Gastroesophageal sphincter (tissue), 4 donors: ENCODE data around the gene PRODH2. TPM values are rescaled to one million over a fixed set of nuclear protein-coding genes. Genes with fewer than 3 reads are reported as not detected.

ENCODE experiments used
- ATAC-seq: fragments of 150-250 bp; one replicate; pipeline ENCODE4 v1.9.1; 2016; ENCODE audit warnings: mild to moderate bottlenecking, moderate library complexity
- H3K27ac ChIP-seq, 4 donors: fragments of 200-600 bp; sonication (generic) in 3 of 4; 1 replicate in 3 of 4; 2 replicates in 1 of 4; pipeline ENCODE4 v1.5.1; 2016 to 2019
- H3K27me3 ChIP-seq: fragments of 200-600 bp; sonication (generic); one replicate; pipeline ENCODE4 v1.5.1; 2019
- H3K36me3 ChIP-seq, 2 donors: fragments of 200-600 bp; sonication (generic); one replicate each; pipeline ENCODE4 v1.5.1; 2019; ENCODE audit warnings: control low read depth in 1 of 2
- H3K4me1 ChIP-seq, 3 donors: fragments of 200-600 bp; sonication (generic); 1 replicate in 2 of 3; 2 replicates in 1 of 3; pipeline ENCODE4 v1.5.1; 2016 to 2019; ENCODE audit warnings: control low read depth in 2 of 3
- H3K4me3 ChIP-seq, 2 donors: fragments of 200-600 bp; sonication (generic); one replicate each; pipeline ENCODE4 v1.5.1; 2019; ENCODE audit warnings: mild to moderate bottlenecking in 1 of 2, moderate library complexity in 1 of 2
- H3K9me3 ChIP-seq, 3 donors: fragments of 200-600 bp; sonication (generic); one replicate each; pipeline ENCODE4 v1.5.1; 2017 to 2019; ENCODE audit warnings: control low read depth in 2 of 3
- CTCF ChIP-seq, 4 experiments: fragments of 200-600 bp in 2 of 4; fragments of 450-650 bp in 2 of 4; sonication (generic) in 1 of 4; IDR thresholded peaks; one replicate each; pipeline ENCODE4 v1.5.1; 2017 to 2019; ENCODE audit warnings: antibody characterized with exemption in 4 of 4, mild to moderate bottlenecking in 2 of 4, moderate library complexity in 2 of 4
- EP300 ChIP-seq: sonication (generic); formaldehyde crosslinking; IDR thresholded peaks from one replicate; pipeline ENCODE4 v1.6.1; 2017; ENCODE audit warnings: antibody characterized with exemption, mild to moderate bottlenecking
- POLR2A ChIP-seq, 2 donors: fragments of 450-650 bp; IDR thresholded peaks; one replicate each; pipeline ENCODE4 v1.6.1; 2017; ENCODE audit warnings: antibody characterized with exemption in 2 of 2, mild to moderate bottlenecking in 2 of 2, moderate library complexity in 1 of 2
- POLR2AphosphoS5 ChIP-seq: sonication (generic); formaldehyde crosslinking; IDR thresholded peaks from one replicate; pipeline ENCODE4 v1.6.1; 2017; ENCODE audit warnings: antibody characterized with exemption
- WGBS, 2 donors: methylation state at CpG; one replicate each; pipeline ENCODE4 v1.1.5; 2018; ENCODE audit warnings: low coverage in 1 of 2; 5-methylcytosine and 5-hydroxymethylcytosine counted together
- total RNA-seq, 4 donors: library from RNA; depleted of rRNA; stranded (reverse); fragments of >200 nt; gene quantifications; one replicate each; pipeline ENCODE4 v1.1.0, GENCODE V29; 2016

PRODH2 gene
- total RNA-seq, 4 donors from 2014 or later, result not detected

- Histone ChIP-seq H3K36me3 (no peaks in the 10 kb centered on the region), H3K9me3 (no peaks in the 10 kb centered on the region), H3K4me3 (no peak overlapping the region), H3K4me1 (no peaks in the 10 kb centered on the region), H3K27me3 (peaks cover 79% of the 10 kb centered on the region), H3K27ac (no peak overlapping the region)
- no peak for ATAC-seq
- TF ChIP-seq POLR2AphosphoS5, result no peak
- 56 to 60% methylated on average over 1 to 9 of the region's 18 CpGs for WGBS, 2 donors
These were observed 18.3 kb upstream of the PRODH2 start for GRCh38 chr19:35830986-35831385.

GRCh38 chr19:35828692-35829301, 16.2 kb upstream of the PRODH2 start:
- Histone ChIP-seq H3K4me3 (no peak overlapping the region), H3K27ac (no peak overlapping the region), H3K27me3 (peaks cover 74% of the 10 kb centered on the region), H3K9me3 (no peaks in the 10 kb centered on the region), H3K4me1 (no peaks in the 10 kb centered on the region), H3K36me3 (no peaks in the 10 kb centered on the region)
- WGBS, 2 donors, result 3 to 9% methylated on average over 9 to 12 of the region's 12 CpGs
- ATAC-seq, result peak; percentile 36
- TF ChIP-seq POLR2A (IDR thresholded peaks at IDR 0.05), result no peak
- TF ChIP-seq POLR2AphosphoS5, result no peak
- TF ChIP-seq EP300, result no peak
- TF ChIP-seq CTCF (IDR thresholded peaks at IDR 0.05), result no peak

DNA sequence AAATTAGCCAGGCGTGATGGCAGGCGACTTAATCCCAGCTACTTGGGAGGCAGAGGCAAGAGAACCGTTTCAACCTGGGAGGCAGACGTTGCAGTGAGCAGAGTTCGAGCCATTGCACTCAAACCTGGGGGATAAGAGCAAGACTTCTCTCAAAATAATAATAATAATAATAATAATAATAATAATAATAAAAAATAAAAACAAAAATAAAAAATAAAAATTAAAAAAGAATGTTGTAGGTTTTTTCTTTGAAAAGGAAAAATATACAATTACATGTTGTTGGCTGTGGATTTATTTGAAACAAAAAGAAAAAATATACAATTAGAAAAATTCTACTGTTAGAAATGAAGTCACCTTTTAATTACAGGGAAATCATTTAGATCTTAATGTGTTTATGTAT, 11.5 kb upstream of the PRODH2 start:
- Histone ChIP-seq H3K9me3 (no peaks in the 10 kb centered on the region), H3K27ac (no peak overlapping the region), H3K36me3 (no peaks in the 10 kb centered on the region), H3K4me3 (no peak overlapping the region), H3K4me1 (no peaks in the 10 kb centered on the region), H3K27me3 (peaks cover 47% of the 10 kb centered on the region)
- TF ChIP-seq POLR2AphosphoS5 (no peak), POLR2A (IDR thresholded peaks at IDR 0.05) (no peak), CTCF (IDR thresholded peaks at IDR 0.05) (no peak), EP300 (no peak)
- 58 to 61% methylated on average over 5 of the region's 5 CpGs for WGBS, 2 donors
- ATAC-seq, result no peak

DNA sequence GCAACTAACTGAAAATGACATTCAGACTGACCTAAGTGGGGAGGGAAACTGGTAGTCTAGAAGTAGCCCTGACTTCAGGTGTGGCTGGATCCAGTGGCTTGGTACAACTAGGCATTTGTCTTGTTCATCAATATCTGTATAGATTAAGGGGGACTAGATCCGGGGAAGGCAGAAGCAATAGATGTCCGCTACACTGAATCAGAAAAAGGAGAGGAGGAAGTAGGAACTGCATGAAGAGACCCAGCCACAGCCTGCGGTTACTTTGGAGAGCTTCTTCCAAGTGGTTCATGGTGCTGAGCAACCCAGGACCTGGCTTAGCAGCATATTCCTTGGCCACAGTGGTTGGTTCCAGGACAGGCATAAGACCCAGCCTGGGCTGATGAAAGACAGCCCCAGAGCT, 9.9 kb upstream of the PRODH2 start:
- WGBS, 2 donors, result 57 to 92% methylated on average over 2 to 3 of the region's 3 CpGs
- Histone ChIP-seq H3K27ac (no peak overlapping the region), H3K4me3 (no peak overlapping the region), H3K36me3 (no peaks in the 10 kb centered on the region), H3K9me3 (no peaks in the 10 kb centered on the region), H3K27me3 (peaks cover 61% of the 10 kb centered on the region), H3K4me1 (no peaks in the 10 kb centered on the region)
- no peak for ATAC-seq
- TF ChIP-seq POLR2AphosphoS5, result no peak
- TF ChIP-seq EP300, result no peak
- TF ChIP-seq POLR2A (IDR thresholded peaks at IDR 0.05), result no peak
- TF ChIP-seq CTCF (IDR thresholded peaks at IDR 0.05), result no peak

DNA sequence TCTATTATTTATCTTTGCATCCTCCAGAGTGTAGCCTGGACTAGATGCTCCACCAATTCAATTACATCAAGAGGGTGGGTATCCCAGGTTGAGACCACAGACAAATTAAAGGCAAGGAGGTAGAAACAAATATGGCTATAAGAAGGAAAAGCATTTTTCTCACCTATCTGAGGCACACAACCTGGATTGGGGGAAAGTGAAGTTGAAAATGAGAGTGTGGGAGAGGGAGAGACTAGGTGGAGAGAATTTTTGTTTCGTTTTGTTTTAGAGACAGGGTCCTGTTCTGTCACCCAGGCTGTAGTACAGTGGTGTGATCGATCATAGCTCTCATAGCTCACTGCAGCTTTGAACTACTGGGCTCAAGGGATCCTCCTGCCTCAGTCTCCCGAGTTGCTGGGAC, 5.8 kb upstream of the PRODH2 start:
- Histone ChIP-seq H3K27ac (no peak overlapping the region), H3K4me3 (no peak overlapping the region), H3K36me3 (no peaks in the 10 kb centered on the region), H3K9me3 (no peaks in the 10 kb centered on the region), H3K27me3 (peaks cover 67% of the 10 kb centered on the region), H3K4me1 (no peaks in the 10 kb centered on the region)
- no peak for ATAC-seq
- 49 to 59% methylated on average over 3 of the region's 3 CpGs for WGBS, 2 donors
- TF ChIP-seq CTCF (IDR thresholded peaks at IDR 0.05) (no peak), POLR2A (IDR thresholded peaks at IDR 0.05) (no peak), EP300 (no peak), POLR2AphosphoS5 (no peak)
